ENCODE measurements around the gene DENND4A.

- TF ChIP-seq ZNF274 (IDR thresholded peaks at IDR 0.05; ENCODE audit: low read depth, low read length) (no peak), YY1 (IDR thresholded peaks at IDR 0.05; ENCODE audit: insufficient read depth, insufficient read length) (no peak), SUZ12 (IDR thresholded peaks at IDR 0.05; ENCODE audit: extremely low read depth, insufficient read depth, insufficient read length) (no peak)
Observed at GRCh38 chr15:65824031-65824743, 32.1 kb upstream of the DENND4A start.
